HG03354 (cell line): Measurements from ENCODE around the gene NDUFB3.
A peak's percentile ranks its signal among the peaks of the same experiment; 100 is the strongest.

Source experiments
- ATAC-seq: cut with Tn5 transposase; IDR thresholded peaks from one replicate; pipeline ENCODE4 v1.9.1; 2021; ENCODE audit warnings: mild to moderate bottlenecking; ENCODE audit not compliant: unreplicated experiment, poor library complexity, severe bottlenecking

Gene NDUFB3

DNA sequence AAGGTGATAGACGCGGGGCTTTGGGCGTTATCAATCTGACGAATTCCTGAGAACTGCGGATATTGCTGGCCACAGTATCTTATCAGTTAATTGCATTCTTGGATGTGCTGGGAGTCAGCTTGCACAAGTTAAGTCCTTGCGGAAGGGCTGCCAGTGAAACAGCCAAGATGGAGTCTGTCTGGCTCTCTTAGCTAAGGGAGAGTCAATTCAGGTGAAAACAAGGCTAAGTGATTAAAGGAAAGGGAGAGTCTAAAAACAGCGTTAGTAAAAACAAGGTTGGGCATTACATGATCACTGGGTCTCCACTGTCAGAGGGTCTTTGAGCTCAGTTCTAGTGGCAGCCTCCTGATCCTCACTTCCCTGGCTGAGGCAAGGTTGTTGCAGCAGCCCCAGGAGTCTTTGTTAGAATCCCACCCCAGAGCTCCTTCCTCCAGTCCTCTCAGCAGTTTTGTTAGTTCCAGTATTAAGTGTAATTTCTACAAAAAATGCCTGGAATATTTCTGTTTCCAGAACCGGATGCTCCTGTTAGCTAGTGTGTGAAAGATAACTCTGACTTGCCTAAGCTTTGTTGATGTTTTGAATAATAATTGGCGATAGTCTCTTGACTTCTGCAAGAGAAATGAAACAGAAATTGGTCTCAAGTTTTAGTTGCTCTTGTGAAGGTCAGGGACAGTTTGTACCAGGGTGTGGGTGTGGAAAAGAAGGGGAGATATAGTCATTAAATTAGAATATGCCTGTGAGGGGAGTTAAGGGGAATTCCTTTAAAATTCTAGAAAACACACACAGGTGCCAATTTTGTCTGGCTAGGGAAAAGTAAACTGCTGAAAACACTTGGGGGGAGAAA, 54.7 kb downstream of the NDUFB3 start:
- ATAC-seq: peak; percentile 18

- ATAC-seq: no peak
Observed at GRCh38 chr2:201127152-201127511, 55.3 kb downstream of the NDUFB3 start.

GRCh38 chr2:201127570-201127969, 55.8 kb downstream of the NDUFB3 start:
- no peak for ATAC-seq

DNA sequence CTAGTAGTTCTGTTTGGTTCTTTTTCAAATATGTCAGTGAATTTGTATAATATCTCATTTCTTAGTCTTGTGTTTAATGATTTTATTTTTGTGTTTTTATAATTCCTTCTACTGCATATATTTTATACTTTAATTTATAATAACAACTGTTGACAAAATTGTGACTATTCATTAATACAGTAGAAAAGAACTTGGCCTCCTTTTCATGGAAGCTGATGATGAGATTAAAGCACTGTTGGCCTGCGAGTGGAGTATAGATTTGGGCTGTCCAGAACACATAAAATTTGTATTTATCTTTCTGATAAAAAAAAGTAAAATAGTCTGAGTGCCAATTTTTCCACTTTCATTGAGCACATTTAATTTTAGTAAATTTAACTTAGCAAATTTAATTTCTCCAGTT, 56.2 kb downstream of the NDUFB3 start:
- ATAC-seq: no peak

- ATAC-seq: no peak
Observed at GRCh38 chr2:201128933-201129505, 57.2 kb downstream of the NDUFB3 start.

- peak; percentile 31 for ATAC-seq
Observed at GRCh38 chr2:201130524-201131186, 58.9 kb downstream of the NDUFB3 start.

DNA sequence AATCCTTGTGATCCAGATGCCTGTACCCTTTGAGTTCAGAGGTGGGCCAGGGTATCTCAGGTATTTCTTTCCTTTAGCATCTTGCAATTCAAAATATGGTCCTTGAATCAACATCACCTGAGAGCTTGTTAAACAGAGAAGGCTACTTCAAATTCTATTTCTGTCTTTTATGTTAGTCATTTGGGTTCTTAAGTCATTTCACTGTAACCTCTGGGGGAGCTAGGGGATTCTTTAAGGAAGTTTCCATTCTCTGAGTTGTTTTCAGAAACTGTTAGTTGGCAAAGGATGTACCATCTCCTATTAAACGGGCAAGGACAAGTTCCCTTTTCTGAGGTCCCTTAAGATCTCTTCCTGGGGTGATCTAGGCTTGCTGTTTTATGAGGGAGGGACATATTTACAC, 60.7 kb downstream of the NDUFB3 start:
- ATAC-seq: no peak
